Measurements from ENCODE around the gene RXRA.

The RXRA gene

GRCh38 chr9:134486596-134486995, 160.3 kb downstream of the RXRA start:
- Histone ChIP-seq H3K9me3 (ENCODE audit: control insufficient read depth, low read length) (no peaks in the 10 kb centered on the region), H3K4me1 (ENCODE audit: control insufficient read depth, insufficient read depth, low read length) (peaks cover 15% of the 10 kb centered on the region), H3K27me3 (replicated peaks; ENCODE audit: control insufficient read depth, insufficient read depth, low read length) (no peaks in the 10 kb centered on the region), H3K36me3 (ENCODE audit: control insufficient read depth, insufficient read depth, low read length, severe bottlenecking) (no peaks in the 10 kb centered on the region), H3K9ac (ENCODE audit: low read length) (no peak overlapping the region), H3K4me3 (ENCODE audit: low read length) (no peak overlapping the region)
- no peak for DNase-seq (ENCODE audit: low read depth)
